MCF 10A (cell line): ENCODE results near the gene H1-8. TPM values are rescaled to one million over a fixed set of nuclear protein-coding genes. Genes with fewer than 3 reads are reported as not detected.

Experiments
- BruUV-seq: library from RNA; stranded (reverse); fragments of 400-500 nt; replicated peaks from 2 replicates; lab custom pipeline; 2021; lab: Mats Ljungman, UMichigan
- CTCF ChIA-PET: fragments of 300-600 bp; sonication (Branson Sonifier 250); formaldehyde crosslinking; extraction: SDS; loops from one replicate; lab custom pipeline; 2021; ENCODE audit warnings: antibody characterized with exemption, inconsistent platforms; lab: Yijun Ruan, JAX
- POLR2A ChIA-PET: fragments of 300-600, 350-650 bp; sonication (Branson Sonifier 250); formaldehyde crosslinking; extraction: SDS; loops from one replicate; lab custom pipeline; 2020; ENCODE audit warnings: antibody characterized with exemption, inconsistent platforms; lab: Yijun Ruan, JAX
- DNase-seq: peaks from one replicate; pipeline ENCODE4 v3.0.0-alpha.2; 2018; ENCODE audit not compliant: unreplicated experiment
- H3K27ac Mint-ChIP-seq: one replicate; pipeline ENCODE4 v1.8.0; 2022; ENCODE audit warnings: mild to moderate bottlenecking, low read depth, mixed read lengths; ENCODE audit not compliant: unreplicated experiment
- H3K27me3 Mint-ChIP-seq: one replicate; pipeline ENCODE4 v1.8.0; 2022; ENCODE audit warnings: mixed read lengths; ENCODE audit not compliant: insufficient read depth, unreplicated experiment
- H3K36me3 Mint-ChIP-seq: one replicate; pipeline ENCODE4 v1.8.0; 2022; ENCODE audit warnings: mild to moderate bottlenecking, moderate library complexity, mixed read lengths; ENCODE audit not compliant: insufficient read depth, unreplicated experiment
- H3K4me1 Mint-ChIP-seq: one replicate; pipeline ENCODE4 v1.8.0; 2022; ENCODE audit warnings: mixed read lengths; ENCODE audit not compliant: insufficient read depth, unreplicated experiment
- H3K4me3 Mint-ChIP-seq: one replicate; pipeline ENCODE4 v1.8.0; 2022; ENCODE audit warnings: mild to moderate bottlenecking, moderate library complexity, mixed read lengths; ENCODE audit not compliant: unreplicated experiment
- H3K9me3 Mint-ChIP-seq: one replicate; pipeline ENCODE4 v1.8.0; 2022; ENCODE audit warnings: mixed read lengths; ENCODE audit not compliant: unreplicated experiment
- intact Hi-C: fragments of 100-400 bp; cut with micrococcal nuclease; formaldehyde crosslinking; loops from 2 replicates; pipeline ENCODE4 v1.14.1; 2022
- total RNA-seq: library from RNA; stranded (reverse); gene quantifications from 2 replicates; pipeline ENCODE4 v1.2.3, GENCODE V29; 2022
- TF ChIP-seq, protein P1 (sequence below): fragments of 200-600 bp; IDR thresholded peaks from one replicate; pipeline ENCODE4 v1.8.0; 2022; ENCODE audit warnings: antibody characterized with exemption, mild to moderate bottlenecking; ENCODE audit not compliant: unreplicated experiment

H1-8 gene
- total RNA-seq, 1 experiment from 2014 or later = not detected

GRCh38 chr3:129556358-129556695, 13.4 kb downstream of the H1-8 start:
- H3K27ac Mint-ChIP-seq = no peak overlapping the region
- no TSS peak for BruUV-seq

DNA sequence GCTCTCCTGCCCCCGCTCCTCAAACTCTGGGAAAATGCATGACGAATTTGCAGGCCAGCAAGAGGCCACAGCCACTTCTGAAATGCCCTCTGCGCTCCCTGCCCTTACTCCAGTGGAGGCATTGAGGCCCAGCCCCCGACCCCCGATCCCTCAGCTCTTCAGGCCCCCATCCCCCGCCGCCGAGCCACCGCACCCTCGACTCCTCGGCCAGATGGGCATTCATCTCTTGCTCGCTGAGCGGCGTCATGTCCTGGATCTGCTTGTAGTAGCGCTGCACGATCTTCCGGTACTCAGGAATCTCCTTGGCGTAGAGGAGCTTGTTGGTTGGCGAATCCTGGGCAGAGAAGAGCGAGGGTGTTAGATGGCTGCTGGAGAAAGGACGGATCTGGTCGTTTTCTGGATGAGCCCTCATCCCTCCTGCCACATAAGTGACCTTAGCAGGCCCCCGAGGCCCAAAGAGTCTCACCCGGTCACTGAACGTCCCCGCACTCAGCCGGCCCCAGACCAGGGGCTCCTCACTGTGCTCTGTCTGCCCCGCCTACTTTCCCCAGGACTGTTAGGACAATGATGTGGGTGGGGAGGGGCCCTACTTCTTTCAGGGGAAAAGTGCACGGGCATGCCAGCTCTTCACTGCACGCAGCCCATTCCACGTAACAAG, 14.0 kb downstream of the H1-8 start:
- Mint-ChIP-seq H3K9me3 (no peaks in the 10 kb centered on the region), H3K27me3 (no peaks in the 10 kb centered on the region), H3K4me1 (peaks cover 7% of the 10 kb centered on the region), H3K36me3 (peaks cover 6% of the 10 kb centered on the region), H3K4me3 (no peak overlapping the region), H3K27ac (no peak overlapping the region)
- TF ChIP-seq, protein P1, sequence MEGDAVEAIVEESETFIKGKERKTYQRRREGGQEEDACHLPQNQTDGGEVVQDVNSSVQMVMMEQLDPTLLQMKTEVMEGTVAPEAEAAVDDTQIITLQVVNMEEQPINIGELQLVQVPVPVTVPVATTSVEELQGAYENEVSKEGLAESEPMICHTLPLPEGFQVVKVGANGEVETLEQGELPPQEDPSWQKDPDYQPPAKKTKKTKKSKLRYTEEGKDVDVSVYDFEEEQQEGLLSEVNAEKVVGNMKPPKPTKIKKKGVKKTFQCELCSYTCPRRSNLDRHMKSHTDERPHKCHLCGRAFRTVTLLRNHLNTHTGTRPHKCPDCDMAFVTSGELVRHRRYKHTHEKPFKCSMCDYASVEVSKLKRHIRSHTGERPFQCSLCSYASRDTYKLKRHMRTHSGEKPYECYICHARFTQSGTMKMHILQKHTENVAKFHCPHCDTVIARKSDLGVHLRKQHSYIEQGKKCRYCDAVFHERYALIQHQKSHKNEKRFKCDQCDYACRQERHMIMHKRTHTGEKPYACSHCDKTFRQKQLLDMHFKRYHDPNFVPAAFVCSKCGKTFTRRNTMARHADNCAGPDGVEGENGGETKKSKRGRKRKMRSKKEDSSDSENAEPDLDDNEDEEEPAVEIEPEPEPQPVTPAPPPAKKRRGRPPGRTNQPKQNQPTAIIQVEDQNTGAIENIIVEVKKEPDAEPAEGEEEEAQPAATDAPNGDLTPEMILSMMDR = no peak
- DNase-seq = no peak
- CTCF ChIA-PET = no interaction called here
- POLR2A ChIA-PET = no interaction called here
- no TSS peak for BruUV-seq
- intact Hi-C loops = no loop called here

More at GRCh38 chr3:129556358-129556695, 13.4 kb downstream of the H1-8 start:
- peaks cover 7% of the 10 kb centered on the region for H3K4me1 Mint-ChIP-seq
- TF ChIP-seq, protein P1 = no peak
- POLR2A ChIA-PET = no interaction called here
- no peak overlapping the region for H3K4me3 Mint-ChIP-seq
- H3K27me3 Mint-ChIP-seq = no peaks in the 10 kb centered on the region
- CTCF ChIA-PET = no interaction called here
- intact Hi-C loops = no loop called here
- H3K9me3 Mint-ChIP-seq = no peaks in the 10 kb centered on the region
- peaks cover 6% of the 10 kb centered on the region for H3K36me3 Mint-ChIP-seq
- no peak for DNase-seq

DNA sequence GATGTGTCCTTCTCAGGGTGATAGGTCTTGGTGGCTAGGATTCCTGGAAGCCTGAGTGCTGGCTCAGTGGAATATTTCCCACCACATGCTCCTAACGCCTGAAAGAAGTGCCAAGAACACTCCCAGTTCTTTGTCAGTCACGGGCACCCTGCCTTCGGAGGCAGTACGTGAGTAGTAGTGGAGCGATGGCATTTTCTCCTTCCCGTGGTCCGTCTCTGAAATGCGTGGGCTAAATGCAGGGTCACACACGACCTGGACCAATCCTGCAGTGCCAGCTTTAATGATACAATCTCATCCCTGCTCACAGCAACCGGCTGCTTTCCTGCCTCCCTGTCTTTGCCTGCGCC, 14.5 kb downstream of the H1-8 start:
- DNase-seq = no peak
- BruUV-seq = no TSS peak
- Mint-ChIP-seq H3K27ac (no peak overlapping the region), H3K4me3 (no peak overlapping the region), H3K4me1 (peaks cover 7% of the 10 kb centered on the region), H3K36me3 (peaks cover 6% of the 10 kb centered on the region), H3K27me3 (no peaks in the 10 kb centered on the region), H3K9me3 (no peaks in the 10 kb centered on the region)
- intact Hi-C loops = no loop called here
- CTCF ChIA-PET = interaction anchor here (0.6 kb wide), 1 partner anchor 586 kb away, joined by 3 read pairs; no protein-coding TSS in a partner anchor
- POLR2A ChIA-PET = no interaction called here
- TF ChIP-seq, protein P1 = no peak

GRCh38 chr3:129558081-129558771, 15.3 kb downstream of the H1-8 start:
- Mint-ChIP-seq H3K36me3 (peaks cover 6% of the 10 kb centered on the region), H3K27me3 (no peaks in the 10 kb centered on the region), H3K4me3 (no peak overlapping the region), H3K4me1 (peaks cover 7% of the 10 kb centered on the region), H3K9me3 (no peaks in the 10 kb centered on the region), H3K27ac (no peak overlapping the region)
- no TSS peak for BruUV-seq
- POLR2A ChIA-PET = no interaction called here
- TF ChIP-seq, protein P1 = no peak
- CTCF ChIA-PET = interaction anchor here (0.6 kb wide), 1 partner anchor 587 kb away, joined by 3 read pairs; no protein-coding TSS in a partner anchor
- no peak for DNase-seq
- intact Hi-C loops = no loop called here
